PFSK-1 (cell line): ENCODE data around the gene NFATC3.

Source experiments
- REST ChIP-seq, 2 experiments: IDR thresholded peaks; 2 replicates each; pipeline versions ENCODE4 v1.6.1 to v1.8.0; 2011 to 2012; ENCODE audit warnings: low read depth in 2 of 2, low read length in 2 of 2, control low read depth in 1 of 2, inconsistent platforms in 1 of 2, mild to moderate bottlenecking in 1 of 2, moderate library complexity in 1 of 2; ENCODE audit not compliant: insufficient read depth in 1 of 2
- SIN3A ChIP-seq: IDR thresholded peaks from 2 replicates; pipeline ENCODE4 v1.6.1; 2012; ENCODE audit warnings: mild to moderate bottlenecking, low read length, moderate library complexity, borderline replicate concordance; ENCODE audit not compliant: insufficient read depth
- TAF1 ChIP-seq: IDR thresholded peaks from 2 replicates; pipeline ENCODE4 v1.6.1; 2012; ENCODE audit warnings: low read length, control low read depth, borderline replicate concordance; ENCODE audit not compliant: insufficient read depth

- TF ChIP-seq TAF1 (peak; percentile 75; the same call in 1 of the 2 replicates), SIN3A (no peak), REST (IDR thresholded peaks at IDR 0.05; ENCODE audit: insufficient read depth in 1 of 2, low read depth in 2 of 2, low read length in 2 of 2) (0 out of 4 replicates have a peak, but pooled peaks of 1 of the 2 experiments have one; percentile 18)
Observed at GRCh38 chr16:68237243-68238028, 152.3 kb downstream of the NFATC3 start.
